Suprapubic skin (tissue), 4 donors: ENCODE data around the gene TPD52L1. TPM values are rescaled to one million over a fixed set of nuclear protein-coding genes. Genes with fewer than 3 reads are reported as not detected.

ENCODE experiments used
- DNase-seq, 2 donors: peaks; one replicate each; pipeline ENCODE4 v3.0.0-alpha.2; 2019; ENCODE audit warnings: low spot score in 2 of 2
- H3K27ac ChIP-seq: fragments of 200-600 bp; sonication (generic); one replicate; pipeline ENCODE4 v1.5.1; 2019
- H3K27me3 ChIP-seq: fragments of 200-600 bp; sonication (generic); one replicate; pipeline ENCODE4 v1.5.1; 2019
- H3K36me3 ChIP-seq: fragments of 200-600 bp; sonication (generic); one replicate; pipeline ENCODE4 v1.5.1; 2019
- H3K4me1 ChIP-seq: fragments of 200-600 bp; sonication (generic); one replicate; pipeline ENCODE4 v1.5.1; 2019
- H3K4me3 ChIP-seq: fragments of 200-600 bp; sonication (generic); one replicate; pipeline ENCODE4 v1.5.1; 2019; ENCODE audit warnings: mild to moderate bottlenecking
- H3K9me3 ChIP-seq: fragments of 200-600 bp; sonication (generic); one replicate; pipeline ENCODE4 v1.5.1; 2019
- CTCF ChIP-seq, 2 donors: fragments of 200-600 bp in 1 of 2; fragments of 450-650 bp in 1 of 2; sonication (generic) in 1 of 2; IDR thresholded peaks; one replicate each; pipeline ENCODE4 v1.5.1; 2016 to 2019; ENCODE audit warnings: antibody characterized with exemption in 2 of 2, mild to moderate bottlenecking in 1 of 2, moderate library complexity in 1 of 2
- EP300 ChIP-seq: sonication (generic); formaldehyde crosslinking; IDR thresholded peaks from one replicate; pipeline ENCODE4 v1.6.1; 2017; ENCODE audit warnings: antibody characterized with exemption
- POLR2A ChIP-seq, 2 donors: fragments of 450-650 bp; IDR thresholded peaks; one replicate each; pipeline ENCODE4 v1.6.1; 2017; ENCODE audit warnings: antibody characterized with exemption in 2 of 2, mild to moderate bottlenecking in 2 of 2, moderate library complexity in 2 of 2
- POLR2AphosphoS5 ChIP-seq, 3 donors: sonication (generic); formaldehyde crosslinking; IDR thresholded peaks; one replicate each; pipeline ENCODE4 v1.6.1; 2017; ENCODE audit warnings: antibody characterized with exemption in 3 of 3
- WGBS: methylation state at CpG from one replicate; pipeline ENCODE4 v1.1.5; 2018; 5-methylcytosine and 5-hydroxymethylcytosine counted together
- total RNA-seq, 4 donors: library from RNA; depleted of rRNA; stranded (reverse); fragments of >200 nt; gene quantifications; one replicate each; pipeline ENCODE4 v1.1.0, GENCODE V29; 2016

The TPD52L1 gene
- total RNA-seq, 4 donors from 2014 or later = 146 to 202 (median 190) TPM

GRCh38 chr6:125207956-125208355, 54.4 kb downstream of the TPD52L1 start:
- no peak for DNase-seq
- TF ChIP-seq CTCF (IDR thresholded peaks at IDR 0.05) (no peak), POLR2A (IDR thresholded peaks at IDR 0.05) (no peak), POLR2AphosphoS5 (IDR thresholded peaks at IDR 0.05) (no peak), EP300 (no peak)
- peaks cover 11% of the 10 kb centered on the region for H3K4me1 ChIP-seq
- H3K36me3 ChIP-seq = no peaks in the 10 kb centered on the region
- no peak overlapping the region for H3K4me3 ChIP-seq
- 73% methylated on average over 1 of the region's 1 CpG for WGBS
- H3K27me3 ChIP-seq = no peaks in the 10 kb centered on the region
- H3K27ac ChIP-seq = no peak overlapping the region
- H3K9me3 ChIP-seq = no peaks in the 10 kb centered on the region

DNA sequence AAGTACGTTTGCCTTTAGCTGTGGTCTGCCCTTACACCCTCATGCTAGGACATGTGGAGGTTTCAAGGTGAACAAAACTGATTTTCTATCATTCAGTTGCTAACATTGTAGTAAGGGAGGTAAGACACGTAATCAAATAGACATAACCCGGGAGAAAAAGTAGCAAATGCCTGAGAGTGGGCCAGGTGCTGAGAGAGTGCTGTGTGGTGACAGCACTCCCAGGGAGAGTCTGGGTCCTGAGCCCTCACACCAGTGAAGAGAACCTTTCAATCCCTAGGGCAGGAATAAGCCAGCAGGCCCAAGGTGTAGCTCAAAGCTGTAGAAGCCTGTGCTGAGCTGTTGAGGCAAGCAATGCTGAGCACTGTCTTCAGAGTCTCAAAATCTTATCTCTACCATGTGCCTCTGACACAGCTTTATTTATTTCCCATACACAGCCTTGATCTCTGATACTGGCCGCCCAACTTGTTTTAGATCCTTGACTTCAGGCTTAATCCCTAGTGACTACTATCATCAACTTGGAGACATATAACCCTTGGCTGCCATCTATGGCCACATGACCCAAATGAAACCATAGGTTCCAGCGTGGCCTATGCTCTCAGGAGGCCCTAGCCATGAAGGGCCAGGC, 55.2 kb downstream of the TPD52L1 start:
- H3K9me3 ChIP-seq = no peaks in the 10 kb centered on the region
- H3K36me3 ChIP-seq = no peaks in the 10 kb centered on the region
- TF ChIP-seq POLR2A (IDR thresholded peaks at IDR 0.05) = no peak
- no peak for TF ChIP-seq CTCF (IDR thresholded peaks at IDR 0.05)
- TF ChIP-seq EP300 = no peak
- TF ChIP-seq POLR2AphosphoS5 (IDR thresholded peaks at IDR 0.05) = no peak
- H3K27me3 ChIP-seq = no peaks in the 10 kb centered on the region
- H3K4me1 ChIP-seq = peaks cover 5% of the 10 kb centered on the region
- no peak overlapping the region for H3K4me3 ChIP-seq
- no peak for DNase-seq
- H3K27ac ChIP-seq = no peak overlapping the region
- 94% methylated on average over 5 of the region's 5 CpGs for WGBS

DNA sequence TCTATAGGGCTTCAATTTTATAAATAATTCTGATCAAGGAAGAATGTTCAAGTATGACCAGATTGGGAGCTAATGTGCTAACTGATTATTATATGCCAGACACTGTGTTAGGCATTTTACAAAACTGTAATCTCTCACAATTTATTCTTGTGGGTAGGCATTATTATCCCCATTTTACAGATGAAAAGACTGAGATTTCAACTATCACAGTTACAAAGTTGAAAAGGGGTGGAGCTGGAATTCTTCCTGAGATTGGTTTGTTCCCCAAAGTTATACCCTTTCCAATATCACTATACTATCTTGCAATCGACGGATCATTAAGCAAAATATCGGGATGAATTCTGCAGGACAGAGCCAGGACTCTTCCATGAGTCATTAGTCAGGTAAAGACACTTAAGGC, 57.1 kb downstream of the TPD52L1 start:
- Histone ChIP-seq H3K27ac (no peak overlapping the region), H3K9me3 (no peaks in the 10 kb centered on the region), H3K27me3 (no peaks in the 10 kb centered on the region), H3K4me3 (no peak overlapping the region), H3K36me3 (no peaks in the 10 kb centered on the region), H3K4me1 (peaks cover 5% of the 10 kb centered on the region)
- WGBS = 97% methylated on average over 3 of the region's 3 CpGs
- no peak for DNase-seq
- TF ChIP-seq CTCF (IDR thresholded peaks at IDR 0.05) = no peak
- TF ChIP-seq POLR2A (IDR thresholded peaks at IDR 0.05) = no peak
- TF ChIP-seq EP300 = no peak
- TF ChIP-seq POLR2AphosphoS5 (IDR thresholded peaks at IDR 0.05) = no peak

- Histone ChIP-seq H3K27me3 (no peaks in the 10 kb centered on the region), H3K4me1 (peaks cover 5% of the 10 kb centered on the region)
- WGBS = 90% methylated on average over 6 of the region's 6 CpGs
Measured at GRCh38 chr6:125211352-125211751, 57.8 kb downstream of the TPD52L1 start.

GRCh38 chr6:125212377-125212776, 58.8 kb downstream of the TPD52L1 start:
- Histone ChIP-seq H3K27me3 (no peaks in the 10 kb centered on the region), H3K27ac (no peak overlapping the region), H3K4me1 (peaks cover 5% of the 10 kb centered on the region), H3K9me3 (no peaks in the 10 kb centered on the region), H3K36me3 (no peaks in the 10 kb centered on the region), H3K4me3 (no peak overlapping the region)
- TF ChIP-seq EP300 = no peak
- no peak for TF ChIP-seq CTCF (IDR thresholded peaks at IDR 0.05)
- no peak for TF ChIP-seq POLR2AphosphoS5 (IDR thresholded peaks at IDR 0.05)
- TF ChIP-seq POLR2A (IDR thresholded peaks at IDR 0.05) = no peak
- WGBS = 48% methylated on average over 2 of the region's 2 CpGs
- no peak for DNase-seq

More at GRCh38 chr6:125211352-125211751, 57.8 kb downstream of the TPD52L1 start:
- Histone ChIP-seq H3K27ac (no peak overlapping the region), H3K36me3 (no peaks in the 10 kb centered on the region), H3K4me3 (no peak overlapping the region), H3K9me3 (no peaks in the 10 kb centered on the region)
- no peak for TF ChIP-seq POLR2A (IDR thresholded peaks at IDR 0.05)
- TF ChIP-seq POLR2AphosphoS5 (IDR thresholded peaks at IDR 0.05) = no peak
- TF ChIP-seq EP300 = no peak
- no peak for TF ChIP-seq CTCF (IDR thresholded peaks at IDR 0.05)
- DNase-seq = no peak
